ENCODE measurements around the gene PRKN. TPM values are rescaled to one million over a fixed set of nuclear protein-coding genes. Genes with fewer than 3 reads are reported as not detected.

The PRKN gene
- total and polyA plus RNA-seq, 9 of the 15 experiments (the other 6 are each of a cell fraction or from before 2014, with no cell fraction given) = 0.03 to 0.96 (median 0.15) TPM; not detected in 2

- Histone ChIP-seq H3K36me3 (ENCODE audit: control insufficient read depth, insufficient read depth, low read length) (no peaks in the 10 kb centered on the region), H3K27ac (ENCODE audit: extremely low read depth, low read depth, low read length) (no peak overlapping the region), H3K9me3 (replicated peaks; ENCODE audit: control insufficient read depth, insufficient read depth, low read depth, low read length) (no peaks in the 10 kb centered on the region), H3K4me1 (replicated peaks in 1 of 2; ENCODE audit: control insufficient read depth in 2 of 2, insufficient read depth in 2 of 2, low read length in 2 of 2) (no peaks in the 10 kb centered on the region), H3K4me3 (no peak overlapping the region), H3K27me3 (ENCODE audit: control insufficient read depth in 2 of 2, insufficient read depth in 2 of 2, low read length in 2 of 2) (peaks cover 2 to 4% of the 10 kb centered on the region in 2 experiments; a peak in 4 of 5 replicates), H2AFZ (ENCODE audit: low read depth, low read length) (no peak overlapping the region), H3K4me2 (ENCODE audit: insufficient read depth, low read length) (no peak overlapping the region), H3K79me2 (ENCODE audit: control insufficient read depth, insufficient read depth, low read length) (no peaks in the 10 kb centered on the region), H3K9ac (ENCODE audit: insufficient read depth in 1 of 2, low read depth in 2 of 2, low read length in 2 of 2) (no peak overlapping the region), H4K20me1 (replicated peaks; ENCODE audit: control insufficient read depth, insufficient read depth, low read length) (no peaks in the 10 kb centered on the region), H3K9me1 (ENCODE audit: control insufficient read depth, insufficient read depth, low read length) (no peaks in the 10 kb centered on the region)
- ATAC-seq (no peak), DNase-seq (ENCODE audit: extremely low read depth in 1 of 4, low spot score in 3 of 4) (no peak), FAIRE-seq (no peak)
- POLR2A ChIA-PET = no interaction called here
- TF ChIP-seq ZNF79 (CRISPR knock-in tag; IDR thresholded peaks at IDR 0.05; ENCODE audit: low read depth) (no peak), POLR3G (IDR thresholded peaks at IDR 0.05; ENCODE audit: extremely low read depth, insufficient read length, insufficient replicate concordance) (no peak), POLR3A (IDR thresholded peaks at IDR 0.05; ENCODE audit: borderline replicate concordance, extremely low read depth, insufficient read depth, insufficient read length) (no peak)
- no TSS peak for BruUV-seq (replicated peaks)
- in situ Hi-C loops (cut with MboI) (no loop called here), intact Hi-C loops (cut with micrococcal nuclease) (no loop called here)
- WGBS (ENCODE audit: insufficient coverage, low coverage, missing lambda C conversion rate) = 0% methylated on average over 1 of the region's 1 CpG
- CTCF ChIA-PET (ENCODE audit: low intra/inter-chr PET ratio) = no interaction called here
Measured at GRCh38 chr6:161526794-161527193, 1200.8 kb downstream of the PRKN start.

DNA sequence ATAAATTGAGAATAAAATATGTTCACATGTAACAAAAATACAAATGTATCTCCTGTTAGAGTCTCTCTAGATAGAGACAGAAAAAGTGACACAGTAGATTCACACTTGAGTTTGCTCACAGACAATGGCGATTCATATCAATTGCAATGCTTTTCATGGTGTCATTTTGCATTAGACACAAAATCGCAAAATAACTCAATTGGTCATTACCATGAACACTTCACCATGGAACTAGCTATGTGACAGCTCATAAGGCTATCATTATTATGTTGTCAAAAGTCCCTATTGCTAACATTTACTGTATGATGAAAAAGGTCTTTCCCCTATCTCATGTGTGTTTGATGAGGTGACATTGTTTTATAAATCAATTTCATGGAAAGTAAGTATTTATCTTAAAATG lies 1204.2 kb downstream of the PRKN start:
- Histone ChIP-seq H3K9me3 (replicated peaks; ENCODE audit: control insufficient read depth, insufficient read depth, low read depth, low read length) (no peaks in the 10 kb centered on the region), H3K4me2 (ENCODE audit: insufficient read depth, low read length) (no peak overlapping the region), H3K4me1 (replicated peaks in 1 of 2; ENCODE audit: control insufficient read depth in 2 of 2, insufficient read depth in 2 of 2, low read length in 2 of 2) (peaks cover 0 to 2% of the 10 kb centered on the region in 2 experiments; a peak in 1 of 5 replicates), H3K79me2 (ENCODE audit: control insufficient read depth, insufficient read depth, low read length) (no peaks in the 10 kb centered on the region), H3K9ac (ENCODE audit: insufficient read depth in 1 of 2, low read depth in 2 of 2, low read length in 2 of 2) (no peak overlapping the region), H2AFZ (ENCODE audit: low read depth, low read length) (no peak overlapping the region), H3K36me3 (ENCODE audit: control insufficient read depth, insufficient read depth, low read length) (no peaks in the 10 kb centered on the region), H3K4me3 (no peak overlapping the region), H3K9me1 (ENCODE audit: control insufficient read depth, insufficient read depth, low read length) (no peaks in the 10 kb centered on the region), H3K27me3 (ENCODE audit: control insufficient read depth in 2 of 2, insufficient read depth in 2 of 2, low read length in 2 of 2) (no peaks in the 10 kb centered on the region; a peak in 2 of 5 replicates), H3K27ac (ENCODE audit: extremely low read depth, low read depth, low read length) (no peak overlapping the region), H4K20me1 (replicated peaks; ENCODE audit: control insufficient read depth, insufficient read depth, low read length) (no peaks in the 10 kb centered on the region)
- DNase-seq (ENCODE audit: extremely low read depth in 1 of 4, low spot score in 3 of 4) (no peak), ATAC-seq (no peak), FAIRE-seq (no peak)
- intact Hi-C loops (cut with micrococcal nuclease) = no loop called here
- no TSS peak for BruUV-seq (replicated peaks)
- WGBS (ENCODE audit: insufficient coverage, low coverage, missing lambda C conversion rate) = 0% methylated on average over 2 of the region's 2 CpGs
- ChIA-PET POLR2A (no interaction called here), CTCF (ENCODE audit: low intra/inter-chr PET ratio) (no interaction called here)
- in situ Hi-C loops (cut with MboI) = no loop called here
- TF ChIP-seq EZH2 (IDR thresholded peaks at IDR 0.05; ENCODE audit: borderline replicate concordance, low read depth, low read length) (no peak), SMARCB1 (IDR thresholded peaks at IDR 0.05; ENCODE audit: insufficient read length, low read depth) (no peak), MAZ (CRISPR knock-in tag; conservative IDR thresholded peaks at IDR 0.05 in 1 of 2, IDR thresholded peaks at IDR 0.05 in 1 of 2) (no peak), POLR2A (conservative IDR thresholded peaks at IDR 0.05) (no peak), FUS (optimal IDR thresholded peaks at IDR 0.05; ENCODE audit: low read depth, low read length) (no peak), HINFP (tag; conservative IDR thresholded peaks at IDR 0.05; ENCODE audit: low read depth) (no peak), CTCFL (IDR thresholded peaks at IDR 0.05; ENCODE audit: borderline replicate concordance, insufficient read depth, low read depth, low read length, poor library complexity, severe bottlenecking) (no peak)
